PC-9 (cell line): ENCODE data around the gene PRKCB. TPM values are rescaled to one million over a fixed set of nuclear protein-coding genes. Genes with fewer than 3 reads are reported as not detected.

Source experiments
- BruUV-seq: library from RNA; stranded (reverse); fragments of 400-500 nt; replicated peaks from 2 replicates; lab custom pipeline; 2021; lab: Mats Ljungman, UMichigan
- CTCF ChIA-PET: fragments of 300-600 bp; sonication (Branson Sonifier 250); formaldehyde crosslinking; loops from one replicate; lab custom pipeline; 2022; ENCODE audit warnings: antibody characterized with exemption; lab: Charles Lee
- POLR2A ChIA-PET: fragments of 300-600 bp; sonication (Branson Sonifier 250); formaldehyde crosslinking; loops from one replicate; lab custom pipeline; 2022; ENCODE audit warnings: antibody characterized with exemption; ENCODE audit not compliant: unreplicated experiment; lab: Charles Lee
- DNase-seq, 2 experiments: peaks; one replicate each; pipeline versions ENCODE4 v3.0.0 to v3.0.0-alpha.2; 2015 to 2022; ENCODE audit warnings: mixed read lengths in 1 of 2
- H2AFZ ChIP-seq: fragments of 200-600 bp; sonication (generic); 2 replicates; pipeline ENCODE4 v1.8.1; 2017; ENCODE audit warnings: antibody characterized with exemption
- H3F3A ChIP-seq: fragments of 200-600 bp; sonication (generic); 2 replicates; pipeline ENCODE4 v1.8.1; 2017; ENCODE audit warnings: antibody characterized with exemption, mild to moderate bottlenecking, low read depth; ENCODE audit not compliant: insufficient read depth
- H3K27ac ChIP-seq: fragments of 200-600 bp; sonication (generic); 2 replicates; pipeline ENCODE4 v1.6.1; 2016; ENCODE audit warnings: mixed run types
- H3K27me3 ChIP-seq: fragments of 200-600 bp; sonication (generic); 2 replicates; pipeline ENCODE4 v1.6.1; 2016; ENCODE audit warnings: low read depth, mixed run types; ENCODE audit not compliant: insufficient read depth
- H3K36me3 ChIP-seq: fragments of 200-600 bp; sonication (generic); 2 replicates; pipeline ENCODE4 v1.6.1; 2016; ENCODE audit warnings: low read depth, mixed run types
- H3K4me1 ChIP-seq: fragments of 200-600 bp; sonication (generic); replicated peaks from 2 replicates; pipeline ENCODE4 v1.6.1; 2016; ENCODE audit warnings: mixed run types; ENCODE audit not compliant: insufficient read depth
- H3K4me2 ChIP-seq: fragments of 200-600 bp; sonication (generic); 2 replicates; pipeline ENCODE4 v1.6.1; 2017; ENCODE audit warnings: mixed run types
- H3K4me3 ChIP-seq: fragments of 200-600 bp; sonication (generic); 2 replicates; pipeline ENCODE4 v1.6.1; 2016; ENCODE audit warnings: mixed run types
- H3K79me2 ChIP-seq: fragments of 200-600 bp; sonication (generic); 2 replicates; pipeline ENCODE4 v1.6.1; 2017; ENCODE audit warnings: low read depth, mixed run types
- H3K9me2 ChIP-seq: fragments of 200-600 bp; sonication (generic); 2 replicates; pipeline ENCODE4 v1.8.1; 2017; ENCODE audit warnings: mild to moderate bottlenecking; ENCODE audit not compliant: insufficient read depth
- H3K9me3 ChIP-seq: fragments of 200-600 bp; sonication (generic); 2 replicates; pipeline ENCODE4 v1.8.1; 2016; ENCODE audit warnings: low read depth; ENCODE audit not compliant: insufficient read depth
- H4K20me1 ChIP-seq: fragments of 200-600 bp; sonication (generic); 2 replicates; pipeline ENCODE4 v1.8.1; 2017; ENCODE audit not compliant: insufficient read depth
- EZH2 ChIP-seq: fragments of 200-600 bp; sonication (generic); IDR thresholded peaks from 2 replicates; pipeline ENCODE4 v1.8.0; 2017; ENCODE audit warnings: antibody characterized with exemption, low read depth
- intact Hi-C: fragments of 100-400 bp; cut with micrococcal nuclease; formaldehyde crosslinking; loops from one replicate; pipeline ENCODE4 v1.10.0; 2022; ENCODE audit not compliant: unreplicated experiment
- total RNA-seq: library from RNA; stranded (reverse); gene quantifications from 2 replicates; pipeline ENCODE4 v1.2.3, GENCODE V29; 2021
- TF ChIP-seq, protein P1 (sequence below): fragments of 200-600 bp; sonication (generic); conservative IDR thresholded peaks from 2 replicates; pipeline ENCODE4 v1.6.1; 2017; ENCODE audit warnings: mixed run types, antibody characterized with exemption, mild to moderate bottlenecking, moderate library complexity

PRKCB gene
- total RNA-seq, 1 experiment from 2014 or later = not detected

DNA sequence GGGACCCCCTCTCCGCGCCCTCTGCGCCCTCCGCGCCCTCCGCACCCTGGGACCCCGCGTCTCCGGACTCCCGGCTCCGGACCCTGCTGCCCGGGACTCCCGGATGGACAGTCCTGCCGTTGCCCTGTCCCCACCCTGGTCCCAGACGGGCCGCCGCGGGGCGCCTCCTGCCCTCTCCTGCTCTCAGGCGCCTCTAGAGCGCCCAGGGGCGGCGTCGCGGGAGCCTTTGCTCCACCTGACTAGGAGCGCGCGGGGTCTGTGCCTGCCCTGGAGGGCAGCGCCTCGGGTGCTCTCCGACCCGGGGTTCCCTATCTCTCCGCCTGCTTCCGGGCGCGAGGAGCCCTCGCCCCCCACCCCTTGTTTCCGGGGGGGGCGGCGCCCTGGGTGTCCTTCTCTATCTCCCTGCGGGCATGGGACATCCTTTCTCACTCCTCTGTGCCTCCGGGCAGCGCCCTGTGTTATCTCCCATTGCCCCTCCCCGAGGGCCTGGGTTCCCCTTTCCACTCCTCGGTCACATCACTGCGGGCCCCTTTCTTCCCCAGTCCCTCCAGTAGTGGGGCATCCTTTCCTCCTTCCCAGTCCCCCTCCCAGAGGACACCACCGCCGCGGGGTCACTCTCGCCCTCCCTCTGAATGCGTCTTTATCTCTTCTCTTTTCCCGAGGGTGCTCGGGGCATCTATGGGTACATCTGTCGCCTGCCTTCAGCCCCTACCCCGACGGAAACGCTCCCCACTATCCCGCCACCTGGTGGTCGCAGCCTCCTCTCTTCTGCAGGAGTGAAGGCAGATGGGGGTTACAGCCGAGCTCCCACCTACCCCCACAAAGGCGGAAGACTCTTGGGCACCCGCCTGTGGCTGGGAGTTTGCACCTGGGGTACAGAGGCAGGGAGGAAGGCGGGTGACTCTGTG is 875 bp downstream of the PRKCB start:
- peaks cover 42% of the 10 kb centered on the region for H3K27me3 ChIP-seq
- no peaks in the 10 kb centered on the region for H3F3A ChIP-seq
- no peaks in the 10 kb centered on the region for H3K79me2 ChIP-seq
- H4K20me1 ChIP-seq = no peaks in the 10 kb centered on the region
- no peak overlapping the region for H3K4me3 ChIP-seq
- H3K4me1 ChIP-seq = no peaks in the 10 kb centered on the region
- no peak for DNase-seq
- H3K27ac ChIP-seq = no peak overlapping the region
- TF ChIP-seq, protein P1, sequence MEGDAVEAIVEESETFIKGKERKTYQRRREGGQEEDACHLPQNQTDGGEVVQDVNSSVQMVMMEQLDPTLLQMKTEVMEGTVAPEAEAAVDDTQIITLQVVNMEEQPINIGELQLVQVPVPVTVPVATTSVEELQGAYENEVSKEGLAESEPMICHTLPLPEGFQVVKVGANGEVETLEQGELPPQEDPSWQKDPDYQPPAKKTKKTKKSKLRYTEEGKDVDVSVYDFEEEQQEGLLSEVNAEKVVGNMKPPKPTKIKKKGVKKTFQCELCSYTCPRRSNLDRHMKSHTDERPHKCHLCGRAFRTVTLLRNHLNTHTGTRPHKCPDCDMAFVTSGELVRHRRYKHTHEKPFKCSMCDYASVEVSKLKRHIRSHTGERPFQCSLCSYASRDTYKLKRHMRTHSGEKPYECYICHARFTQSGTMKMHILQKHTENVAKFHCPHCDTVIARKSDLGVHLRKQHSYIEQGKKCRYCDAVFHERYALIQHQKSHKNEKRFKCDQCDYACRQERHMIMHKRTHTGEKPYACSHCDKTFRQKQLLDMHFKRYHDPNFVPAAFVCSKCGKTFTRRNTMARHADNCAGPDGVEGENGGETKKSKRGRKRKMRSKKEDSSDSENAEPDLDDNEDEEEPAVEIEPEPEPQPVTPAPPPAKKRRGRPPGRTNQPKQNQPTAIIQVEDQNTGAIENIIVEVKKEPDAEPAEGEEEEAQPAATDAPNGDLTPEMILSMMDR = no peak
- TF ChIP-seq EZH2 = no peak
- intact Hi-C loops = no loop called here
- no peak overlapping the region for H3K4me2 ChIP-seq
- no peaks in the 10 kb centered on the region for H3K9me3 ChIP-seq
- BruUV-seq = no TSS peak
- no peaks in the 10 kb centered on the region for H3K9me2 ChIP-seq
- POLR2A ChIA-PET = no interaction called here
- H2AFZ ChIP-seq = no peak overlapping the region
- CTCF ChIA-PET = no interaction called here
- no peaks in the 10 kb centered on the region for H3K36me3 ChIP-seq

DNA sequence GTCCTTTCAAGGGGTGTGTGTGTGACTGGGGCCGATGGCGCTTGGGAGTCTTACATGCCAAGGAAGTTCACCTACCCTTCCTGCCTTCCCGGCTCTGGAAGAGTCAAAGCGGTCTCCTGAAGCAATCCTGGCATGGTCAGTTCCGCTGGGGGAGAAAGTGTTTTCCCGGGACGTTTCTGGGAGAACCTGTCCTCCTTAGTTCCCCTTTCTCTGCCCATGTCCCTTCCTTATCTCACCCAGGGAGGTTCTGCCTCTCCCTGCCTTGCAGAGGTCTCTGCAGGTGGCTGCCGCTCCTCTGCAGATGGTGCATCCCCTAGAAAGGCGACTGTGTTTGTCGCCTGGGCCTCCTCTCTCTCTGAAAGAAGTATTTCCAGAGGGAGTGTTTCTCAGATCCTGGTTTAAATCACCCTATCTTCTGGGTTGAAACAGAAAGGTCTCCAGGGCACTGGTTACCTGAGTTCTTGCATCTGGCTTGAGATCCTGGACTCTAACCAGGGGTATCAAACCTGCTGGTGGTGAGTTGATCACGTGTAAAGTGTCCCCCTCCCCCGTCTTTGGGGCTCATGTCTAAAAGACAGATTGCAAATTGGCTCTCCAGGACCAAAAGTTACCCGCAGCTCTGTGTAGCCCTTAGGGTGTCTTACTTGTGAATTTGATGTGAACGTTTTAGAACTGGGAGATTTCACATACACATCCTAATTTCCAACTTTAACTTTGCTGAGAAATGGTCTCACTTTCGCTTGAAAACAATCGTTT is 1.9 kb downstream of the PRKCB start:
- H3K27me3 ChIP-seq = peaks cover 37% of the 10 kb centered on the region
- H3K4me1 ChIP-seq = no peaks in the 10 kb centered on the region
- H2AFZ ChIP-seq = no peak overlapping the region
- no peak overlapping the region for H3K4me3 ChIP-seq
- H3K4me2 ChIP-seq = no peak overlapping the region
- H3F3A ChIP-seq = no peaks in the 10 kb centered on the region
- no peaks in the 10 kb centered on the region for H3K36me3 ChIP-seq
- no peak overlapping the region for H3K27ac ChIP-seq
- ChIA-PET CTCF (no interaction called here), POLR2A (no interaction called here)
- no TSS peak for BruUV-seq
- H3K9me3 ChIP-seq = no peaks in the 10 kb centered on the region
- H4K20me1 ChIP-seq = no peaks in the 10 kb centered on the region
- no peak for DNase-seq
- TF ChIP-seq, protein P1 = no peak
- TF ChIP-seq EZH2 = no peak
- no peaks in the 10 kb centered on the region for H3K79me2 ChIP-seq
- H3K9me2 ChIP-seq = no peaks in the 10 kb centered on the region
- intact Hi-C loops = no loop called here

DNA sequence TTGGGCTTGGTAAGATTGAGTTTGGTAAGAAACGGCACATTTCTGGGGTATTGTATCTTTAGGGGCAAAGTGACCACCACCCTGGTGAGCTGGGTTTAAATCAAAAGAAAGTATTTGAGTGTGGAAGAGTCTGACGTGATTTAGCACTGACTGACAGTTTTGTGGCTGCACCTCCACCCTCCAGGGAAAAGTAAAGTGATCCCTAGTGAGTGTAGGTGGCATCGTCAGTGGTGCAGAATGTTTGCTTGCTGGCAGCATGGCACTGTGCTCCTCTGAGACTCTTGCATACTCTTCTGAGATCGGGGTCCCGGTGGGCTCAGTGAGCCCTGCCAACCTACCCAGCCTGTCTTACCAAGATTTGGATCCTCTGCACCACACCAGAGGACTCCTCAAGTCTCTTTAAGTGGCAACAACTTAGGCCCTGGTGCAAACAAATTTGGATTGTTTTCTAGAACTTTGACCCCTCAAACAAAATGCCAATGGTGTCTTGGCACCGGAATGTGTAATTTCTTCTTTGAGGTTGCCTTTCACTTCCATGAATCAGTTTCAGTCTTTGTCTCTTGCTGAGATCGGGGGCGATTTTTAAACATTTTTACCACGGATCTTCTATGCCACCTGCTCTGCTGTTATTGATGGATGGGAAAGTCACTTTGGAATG is 2.8 kb downstream of the PRKCB start:
- Histone ChIP-seq H3K9me2 (no peaks in the 10 kb centered on the region), H3K27me3 (peaks cover 42% of the 10 kb centered on the region), H3K27ac (no peak overlapping the region), H3K36me3 (no peaks in the 10 kb centered on the region), H2AFZ (no peak overlapping the region), H3K4me3 (no peak overlapping the region), H3K4me1 (no peaks in the 10 kb centered on the region), H3F3A (no peaks in the 10 kb centered on the region), H4K20me1 (no peaks in the 10 kb centered on the region), H3K79me2 (no peaks in the 10 kb centered on the region), H3K9me3 (no peaks in the 10 kb centered on the region), H3K4me2 (no peak overlapping the region)
- CTCF ChIA-PET = no interaction called here
- no TSS peak for BruUV-seq
- TF ChIP-seq, protein P1 = no peak
- TF ChIP-seq EZH2 = no peak
- intact Hi-C loops = no loop called here
- DNase-seq = no peak
- POLR2A ChIA-PET = no interaction called here
